GM19240 (cell line): Measurements from ENCODE around the gene GOSR2.
A peak's percentile ranks its signal among the peaks of the same experiment; 100 is the strongest.
"Not testable (repeated sequence)": the region's sequence is repeated elsewhere in the genome, so short reads cannot be mapped to it uniquely, and the experiment has no call there.

Source experiments
- DNase-seq: peaks from one replicate; pipeline ENCODE4 v3.0.0; 2011; ENCODE audit warnings: low spot score; ENCODE audit not compliant: insufficient read length

Gene GOSR2

GRCh38 chr17:46929413-46929812 is 6.5 kb downstream of the GOSR2 start:
- DNase-seq: no peak

- no peak for DNase-seq
These were observed 7.1 kb downstream of the GOSR2 start for GRCh38 chr17:46930051-46930450.

DNA sequence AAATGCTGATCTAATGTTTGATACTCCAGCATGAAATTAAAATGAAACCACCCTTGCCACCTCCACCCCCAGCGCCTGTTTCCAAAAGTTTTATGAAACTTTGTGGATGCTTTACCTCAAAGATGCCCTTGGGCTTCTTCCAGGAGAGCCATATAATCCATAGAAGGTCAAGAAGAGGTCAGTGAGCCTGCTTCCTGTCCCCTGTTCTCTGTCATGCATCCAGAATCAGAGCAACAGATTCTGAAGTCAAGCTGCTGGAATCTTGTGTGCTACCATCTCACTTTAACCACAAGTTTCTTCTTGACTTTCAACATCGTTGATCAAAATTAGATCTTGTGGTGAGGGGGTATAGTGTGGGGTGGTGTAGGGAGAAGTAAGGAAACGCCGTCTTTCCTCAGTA is 8.6 kb downstream of the GOSR2 start:
- no peak for DNase-seq

GRCh38 chr17:46935658-46936266 is 12.8 kb downstream of the GOSR2 start:
- DNase-seq: no peak

DNA sequence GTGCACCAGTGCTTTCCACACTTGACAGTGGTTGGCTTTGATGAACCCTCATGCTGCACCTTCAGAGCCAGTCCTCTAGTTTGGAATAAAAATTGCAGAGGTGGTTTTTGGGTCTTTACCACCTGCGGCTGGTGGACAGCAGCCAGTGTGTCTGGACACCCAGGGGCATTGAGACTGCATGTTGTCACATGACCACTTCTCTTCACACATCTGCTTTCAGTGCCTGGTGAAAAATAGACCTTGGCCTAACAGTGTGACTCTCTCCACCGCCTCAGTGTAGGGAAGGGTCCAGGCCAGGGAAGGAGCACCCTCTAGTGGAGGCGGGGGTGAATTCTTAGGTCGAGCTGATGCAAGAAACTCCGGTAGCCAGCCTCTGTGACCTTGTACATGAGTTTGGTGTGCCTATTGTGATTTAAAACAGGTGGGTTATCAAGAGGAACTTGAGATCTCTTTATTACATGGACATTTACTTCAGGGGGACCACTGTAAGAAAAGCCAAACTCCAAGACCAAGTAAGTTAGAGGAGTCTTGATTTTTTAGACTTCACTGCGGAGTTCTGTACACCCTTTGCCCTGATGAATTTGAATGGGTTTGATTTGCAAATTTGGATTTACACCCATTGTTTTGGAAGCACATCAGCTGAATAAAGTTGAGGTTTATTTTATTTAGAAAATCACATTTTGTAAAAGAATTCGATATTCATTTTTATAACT is 17.9 kb downstream of the GOSR2 start:
- peak; percentile 88 for DNase-seq

GRCh38 chr17:46942441-46943217 is 19.7 kb downstream of the GOSR2 start:
- peak; percentile 55 for DNase-seq

DNA sequence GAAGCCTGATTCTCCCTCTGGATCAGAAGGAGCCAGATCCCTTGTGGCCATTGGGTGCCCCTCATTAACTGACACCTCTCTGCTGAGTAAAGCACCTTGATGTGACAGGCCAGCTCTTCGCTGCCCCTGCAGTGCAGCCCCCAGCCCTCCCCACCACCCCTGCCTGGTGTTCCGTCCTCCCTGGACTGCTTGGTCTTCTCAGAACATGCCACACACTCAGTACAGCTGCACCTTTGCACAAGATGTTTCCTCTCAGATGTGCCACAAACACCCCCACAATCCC is 20.2 kb downstream of the GOSR2 start:
- DNase-seq: no peak

- no peak for DNase-seq
These were observed 20.8 kb downstream of the GOSR2 start for GRCh38 chr17:46943501-46944393.

DNA sequence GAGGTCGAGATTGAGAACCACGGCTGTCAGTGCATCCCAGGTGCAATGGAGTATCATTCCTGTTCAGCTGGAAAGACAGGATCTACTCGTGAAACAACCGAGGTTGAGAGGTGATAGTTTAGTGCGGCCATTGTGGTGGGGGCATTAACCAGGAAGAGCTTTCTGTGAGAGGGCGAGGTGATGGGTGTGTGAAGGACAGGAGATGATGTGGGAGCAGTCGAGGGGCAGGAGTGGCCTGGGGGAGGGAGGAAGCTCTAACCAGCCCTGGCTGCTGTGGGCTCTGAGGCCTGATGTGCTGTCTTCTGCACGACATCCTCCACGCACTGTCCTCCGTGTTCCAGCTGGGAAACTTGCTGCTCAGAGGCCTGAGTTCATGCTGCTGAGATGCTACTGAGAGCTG is 22.0 kb downstream of the GOSR2 start:
- DNase-seq: no peak

- no peak for DNase-seq
These were observed 24.3 kb downstream of the GOSR2 start for GRCh38 chr17:46947216-46947615.

GRCh38 chr17:46948544-46948943 is 25.6 kb downstream of the GOSR2 start:
- no peak for DNase-seq

DNA sequence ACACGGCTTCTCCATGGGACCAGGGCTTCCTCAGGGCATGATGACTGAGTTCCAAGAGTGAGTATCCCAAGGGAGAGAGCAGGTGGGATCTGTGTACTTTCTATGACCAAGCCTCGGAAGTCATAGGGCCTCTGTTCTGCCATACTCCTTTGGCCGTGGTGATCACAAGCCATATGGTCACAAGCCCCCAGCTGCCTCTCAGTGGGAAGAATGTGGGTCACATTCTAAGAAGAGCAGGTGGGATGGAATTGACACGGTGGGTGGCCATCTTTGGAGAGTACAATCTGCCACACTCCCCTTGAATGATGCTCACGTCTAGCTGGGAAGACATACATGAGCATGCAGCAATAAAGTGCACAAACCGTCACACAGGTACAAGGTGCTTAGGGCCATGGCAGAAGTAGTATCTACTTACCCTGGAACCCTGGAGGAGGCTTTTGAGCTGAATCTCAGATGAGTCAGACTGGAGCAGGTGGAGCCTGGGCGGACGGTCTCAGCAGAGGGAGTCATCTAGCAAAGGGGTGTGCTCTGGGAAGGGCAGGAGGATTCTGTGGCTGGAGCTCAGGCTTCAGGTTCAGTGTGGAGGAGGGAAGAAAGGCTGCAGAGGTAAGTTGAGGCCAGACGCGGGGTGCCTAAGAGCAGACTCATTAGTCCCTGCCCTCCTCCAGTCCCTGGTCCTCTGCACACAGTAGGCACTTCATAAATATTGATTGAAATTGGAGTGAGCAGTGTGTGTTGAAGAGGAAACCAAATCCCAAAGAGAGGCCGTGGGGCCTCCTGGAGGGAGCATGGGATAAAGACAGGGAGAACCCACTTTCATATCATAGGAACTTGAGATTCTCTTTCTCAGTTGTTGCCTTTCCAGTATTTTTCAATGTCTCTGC is 26.6 kb downstream of the GOSR2 start:
- DNase-seq: no peak

DNA sequence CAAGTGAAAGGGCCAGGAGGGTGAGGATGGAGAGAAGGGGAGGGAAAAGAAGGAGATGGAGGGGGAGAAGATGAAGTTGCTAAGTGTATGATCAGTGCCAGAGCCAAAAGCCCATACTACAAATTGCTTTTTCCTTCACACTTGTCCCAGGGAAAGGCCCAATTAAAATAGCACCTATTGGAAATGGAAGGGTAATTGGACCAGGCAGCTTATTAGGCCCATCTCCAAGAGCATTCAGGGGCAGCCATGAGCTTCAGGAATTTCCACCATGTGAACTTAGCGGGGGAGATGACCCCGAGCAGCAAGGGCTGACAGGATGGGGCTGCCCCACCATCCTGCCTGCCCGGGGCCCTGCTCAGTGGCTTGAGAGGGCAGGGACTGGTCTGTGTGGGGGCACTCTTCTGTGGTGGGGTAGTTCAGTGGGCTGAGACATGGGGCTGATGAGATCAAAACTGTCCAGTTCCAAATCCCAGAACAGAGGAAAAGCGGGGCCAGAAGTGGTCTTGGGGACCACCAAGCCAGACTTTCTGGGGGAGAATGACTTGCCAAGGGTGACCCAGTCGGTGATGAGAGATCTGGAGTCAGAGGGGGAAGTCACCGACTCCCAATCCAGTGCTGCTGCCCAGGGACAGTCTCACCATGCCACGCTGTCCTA is 27.5 kb downstream of the GOSR2 start:
- DNase-seq: no peak

GRCh38 chr17:46950997-46951621 is 28.1 kb downstream of the GOSR2 start:
- no peak for DNase-seq

- DNase-seq: no peak
These were observed 28.7 kb downstream of the GOSR2 start for GRCh38 chr17:46951706-46952105.

DNA sequence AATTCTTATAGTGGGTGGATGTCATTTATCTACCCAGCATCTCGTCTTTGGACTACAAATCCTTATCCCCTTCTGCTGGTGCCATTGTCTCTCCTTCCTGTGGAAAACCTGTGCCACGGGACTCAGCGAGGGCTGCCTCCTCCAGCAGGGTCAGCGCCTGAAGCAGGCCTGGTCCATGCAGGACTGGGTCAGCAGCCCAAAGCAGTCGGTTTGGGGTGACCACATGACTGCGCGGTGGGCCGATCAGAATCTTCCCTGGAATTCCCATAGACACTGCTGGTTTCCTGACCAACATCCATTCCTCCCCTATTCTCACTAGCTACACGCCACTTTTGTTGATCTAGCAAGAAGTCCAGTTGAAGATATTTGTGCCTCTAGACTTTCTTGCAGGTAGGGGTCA is 29.2 kb downstream of the GOSR2 start:
- no peak for DNase-seq

DNA sequence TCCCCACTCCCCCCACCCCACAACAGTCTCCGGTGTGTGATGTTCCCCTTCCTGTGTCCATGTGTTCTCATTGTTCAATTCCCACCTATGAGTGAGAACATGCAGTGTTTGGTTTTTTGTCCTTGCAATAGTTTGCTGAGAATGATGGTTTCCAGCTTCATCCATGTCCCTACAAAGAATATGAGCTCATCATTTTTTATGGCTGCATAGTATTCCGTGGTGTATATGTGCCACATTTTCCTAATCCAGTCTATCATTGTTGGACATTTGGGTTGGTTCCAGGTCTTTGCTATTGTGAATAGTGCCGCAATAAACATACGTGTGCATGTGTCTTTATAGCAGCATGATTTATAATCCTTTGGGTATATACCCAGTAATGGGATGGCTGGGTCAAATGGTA is 30.2 kb downstream of the GOSR2 start:
- not testable (repeated sequence) for DNase-seq

DNA sequence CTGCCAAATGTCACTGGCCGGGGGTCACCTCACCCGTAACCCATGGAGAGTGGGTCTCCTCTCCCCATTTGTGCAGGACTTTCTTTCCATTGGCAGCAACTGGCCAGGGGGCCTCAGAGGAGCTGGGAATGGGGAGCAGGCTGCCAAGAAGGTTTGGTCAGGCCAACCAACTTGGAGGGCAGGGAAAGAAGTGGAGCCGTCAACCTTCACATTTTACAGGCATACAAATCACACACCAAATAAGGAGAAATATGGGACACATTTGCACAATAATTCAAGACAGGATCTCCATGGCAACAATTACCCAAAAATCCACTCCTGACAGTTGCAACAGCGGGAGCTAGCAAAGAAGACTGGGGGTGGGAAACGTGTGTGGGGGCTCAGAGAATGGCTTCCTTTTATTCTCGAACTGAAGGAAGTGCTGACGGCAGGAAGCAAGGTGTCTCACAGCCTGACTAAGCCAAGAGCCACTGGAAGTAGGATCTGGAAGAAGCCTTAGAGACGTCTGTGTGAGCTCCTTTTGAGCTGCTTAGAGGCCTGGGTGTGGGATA is 35.2 kb downstream of the GOSR2 start:
- DNase-seq: no peak

DNA sequence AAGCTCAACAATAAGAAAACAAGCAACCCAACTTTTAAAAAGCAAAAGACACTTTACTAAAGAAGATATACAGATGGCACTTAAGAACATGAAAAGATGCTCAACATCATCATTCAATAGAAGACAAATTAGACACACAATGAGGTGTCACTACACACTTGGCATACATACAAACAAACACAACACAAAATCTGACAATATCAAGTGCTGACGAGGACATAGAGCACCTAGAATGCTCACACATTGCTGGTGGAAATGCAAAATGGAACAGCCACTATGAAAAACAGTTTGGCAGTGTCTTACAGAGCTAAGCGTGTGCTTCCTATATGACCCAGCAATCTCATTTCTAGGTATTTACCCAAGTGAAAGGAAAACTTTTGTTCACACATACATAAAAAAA is 37.2 kb downstream of the GOSR2 start:
- no peak for DNase-seq
